K562 (cell line): ENCODE data around the gene LRRC27. TPM values are rescaled to one million over a fixed set of nuclear protein-coding genes. Genes with fewer than 3 reads are reported as not detected.
A peak's percentile ranks its signal among the peaks of the same experiment; 100 is the strongest.

Experiments used
- ARID3B ChIP-seq: fragments of 250-450 bp; sonication (Bioruptor Pico); IDR thresholded peaks from 2 replicates; pipeline ENCODE4 v1.4.0; 2020; ENCODE audit warnings: borderline replicate concordance
- ETS2 ChIP-seq: IDR thresholded peaks from 2 replicates; pipeline ENCODE4 v1.6.1; 2016; ENCODE audit warnings: borderline replicate concordance, missing genetic modification characterization, mild to moderate bottlenecking, moderate library complexity, missing compliant biosample characterization; ENCODE audit not compliant: poor library complexity, severe bottlenecking
- FOXJ2 ChIP-seq: fragments of 200-800 bp; sonication (Bioruptor generic); IDR thresholded peaks from 2 replicates; pipeline ENCODE4 v1.6.1; 2016; ENCODE audit warnings: missing genetic modification characterization, missing compliant biosample characterization
- GATAD2A ChIP-seq: fragments of 450-650 bp; IDR thresholded peaks from 2 replicates; pipeline ENCODE4 v1.6.1; 2017
- GTF2E2 ChIP-seq: fragments of 200-800 bp; sonication (Bioruptor generic); IDR thresholded peaks from 2 replicates; pipeline ENCODE4 v1.6.1; 2016; ENCODE audit warnings: missing genetic modification characterization, missing compliant biosample characterization
- POLR2G ChIP-seq: fragments of 200-400 bp; formaldehyde crosslinking; IDR thresholded peaks from 2 replicates; pipeline ENCODE4 v1.6.1; 2017; ENCODE audit warnings: low read depth, mild to moderate bottlenecking, antibody characterized with exemption, low read length, moderate library complexity
- PREB ChIP-seq: sonication (generic); formaldehyde crosslinking; IDR thresholded peaks from 2 replicates; pipeline ENCODE4 v1.8.1; 2023; ENCODE audit warnings: mild to moderate bottlenecking, missing genetic modification reagents
- SLC30A9 ChIP-seq: fragments of 250-450 bp; sonication (Bioruptor Pico); IDR thresholded peaks from 2 replicates; pipeline ENCODE4 v1.8.0; 2022; ENCODE audit warnings: mild to moderate bottlenecking, moderate library complexity
- SMAD4 ChIP-seq: fragments of 250-450 bp; sonication (Bioruptor Pico); conservative IDR thresholded peaks from 2 replicates; pipeline ENCODE4 v1.8.0; 2021; ENCODE audit warnings: inconsistent platforms, mild to moderate bottlenecking, moderate library complexity
- TFAM ChIP-seq: fragments of 250-450 bp; sonication (Bioruptor Pico); conservative IDR thresholded peaks from 2 replicates; pipeline ENCODE4 v1.5.0; 2021; ENCODE audit warnings: mild to moderate bottlenecking, moderate library complexity
- USF2 ChIP-seq: sonication (generic); formaldehyde crosslinking; IDR thresholded peaks from 2 replicates; pipeline ENCODE4 v1.5.0; 2020; ENCODE audit warnings: missing genetic modification reagents
- ZNF318 ChIP-seq, 2 experiments: fragments of 450-650 bp; IDR thresholded peaks; 2 replicates each; pipeline ENCODE4 v1.6.1; 2016; ENCODE audit warnings: mild to moderate bottlenecking in 2 of 2, borderline replicate concordance in 1 of 2, low read depth in 1 of 2, moderate library complexity in 1 of 2
- polyA plus RNA-seq, 8 experiments: library from polyadenylated mRNA; depleted of rRNA in 4 of 8; stranded (reverse) in 5 of 8; unstranded in 3 of 8; fragments of >200 nt; fragmentation: Nextera tagmentation in 2 of 8; fragmentation: Illumina TruSeq in 1 of 8; extraction: Ambion mirVana in 2 of 8; extraction: Trizol in 1 of 8; gene quantifications; 2 replicates each; pipeline versions ENCODE4 v1.2.1 to v1.2.3, GENCODE V29; 2011 to 2014; ENCODE audit warnings: inconsistent platforms in 1 of 8, missing spikeins in 1 of 8
- total RNA-seq, 7 experiments: library from RNA; depleted of rRNA in 6 of 7; stranded (reverse); fragments of >200 nt in 6 of 7; fragmentation: Illumina TruSeq in 2 of 7; extraction: Trizol in 2 of 7; gene quantifications; 2 replicates each; pipeline versions ENCODE4 v1.2.1 to v1.2.3, GENCODE V29; 2011 to 2021; ENCODE audit warnings: low replicate concordance in 1 of 7

Gene LRRC27
- total and polyA plus RNA-seq, 9 of the 15 experiments (the other 6 are each of a cell fraction or from before 2014, with no cell fraction given) = 0.10 to 2.7 (median 1.4) TPM

- TF ChIP-seq ZNF318 (IDR thresholded peaks at IDR 0.05; ENCODE audit: borderline replicate concordance in 1 of 2, low read depth in 1 of 2) = no peak
- TF ChIP-seq ARID3B = no peak
- no peak for TF ChIP-seq SMAD4
- peak; percentile 79 for TF ChIP-seq POLR2G
- TF ChIP-seq PREB (CRISPR knock-in tag) = no peak
- TF ChIP-seq TFAM = no peak
- TF ChIP-seq FOXJ2 (tag) = peak; percentile 91
- no peak for TF ChIP-seq SLC30A9 (CRISPR knock-in tag)
- no peak for TF ChIP-seq GTF2E2 (tag)
- no peak for TF ChIP-seq USF2 (CRISPR knock-in tag)
- no peak for TF ChIP-seq GATAD2A
- no peak for TF ChIP-seq ETS2
Observed at GRCh38 chr10:132331601-132332432, at the start of gene LRRC27 (continued).
